ENCODE data around the gene USP7. TPM values are rescaled to one million over a fixed set of nuclear protein-coding genes. Genes with fewer than 3 reads are reported as not detected.

Gene USP7
- total RNA-seq, 4 donors from 2014 or later, result 58.8 to 94.3 (median 82.4) TPM

GRCh38 chr16:8955828-8956227, 7.9 kb downstream of the USP7 start:
- H3K9me3 ChIP-seq, result no peaks in the 10 kb centered on the region
- H3K4me3 ChIP-seq, result no peak overlapping the region
- TF ChIP-seq POLR2AphosphoS5 (IDR thresholded peaks at IDR 0.05) (no peak), CTCF (IDR thresholded peaks at IDR 0.05) (no peak), POLR2A (IDR thresholded peaks at IDR 0.05) (no peak), EP300 (IDR thresholded peaks at IDR 0.05) (no peak)
- 0 to 41% methylated on average over 1 to 2 of the region's 2 CpGs for WGBS, 2 donors (ENCODE audit: low coverage in 1 of 2)
- H3K4me1 ChIP-seq, result peaks cover 22 to 94% (median 63%) of the 10 kb centered on the region in 3 donors
- no peaks in the 10 kb centered on the region for H3K27me3 ChIP-seq
- H3K36me3 ChIP-seq, result no peaks in the 10 kb centered on the region
- ATAC-seq, result no peak
- no peak overlapping the region for H3K27ac ChIP-seq

- H3K4me3 ChIP-seq, result no peak overlapping the region
- no peaks in the 10 kb centered on the region for H3K9me3 ChIP-seq
- H3K36me3 ChIP-seq, result no peaks in the 10 kb centered on the region
- no peak for TF ChIP-seq POLR2AphosphoS5 (IDR thresholded peaks at IDR 0.05)
- no peak for TF ChIP-seq POLR2A (IDR thresholded peaks at IDR 0.05)
- TF ChIP-seq EP300 (IDR thresholded peaks at IDR 0.05), result no peak
- TF ChIP-seq CTCF (IDR thresholded peaks at IDR 0.05), result no peak
- H3K27me3 ChIP-seq, result no peaks in the 10 kb centered on the region
- H3K27ac ChIP-seq, result no peak overlapping the region
- no peak for ATAC-seq
- peaks cover 11 to 94% (median 54%) of the 10 kb centered on the region in 3 donors for H3K4me1 ChIP-seq
- WGBS, 2 donors (ENCODE audit: low coverage in 1 of 2), result 20 to 94% methylated on average over 1 to 3 of the region's 11 CpGs
Measured at GRCh38 chr16:8953064-8953463, 10.6 kb downstream of the USP7 start.

GRCh38 chr16:8952281-8952751, 11.4 kb downstream of the USP7 start:
- no peaks in the 10 kb centered on the region for H3K27me3 ChIP-seq
- WGBS, 2 donors (ENCODE audit: low coverage in 1 of 2), result 80 to 89% methylated on average over 4 of the region's 7 CpGs
- ATAC-seq, result no peak
- H3K9me3 ChIP-seq, result no peaks in the 10 kb centered on the region
- TF ChIP-seq POLR2A (IDR thresholded peaks at IDR 0.05), result no peak
- no peak for TF ChIP-seq POLR2AphosphoS5 (IDR thresholded peaks at IDR 0.05)
- TF ChIP-seq CTCF (IDR thresholded peaks at IDR 0.05), result no peak
- H3K36me3 ChIP-seq, result no peaks in the 10 kb centered on the region
- no peak overlapping the region for H3K4me3 ChIP-seq
- H3K4me1 ChIP-seq, result peaks cover 7 to 94% (median 47%) of the 10 kb centered on the region in 3 donors
- no peak overlapping the region for H3K27ac ChIP-seq

- no peak for ATAC-seq
- H3K4me1 ChIP-seq, result peaks cover under 1 to 94% (median 40%) of the 10 kb centered on the region in 3 donors
- no peaks in the 10 kb centered on the region for H3K27me3 ChIP-seq
- H3K27ac ChIP-seq, result no peak overlapping the region
- no peaks in the 10 kb centered on the region for H3K9me3 ChIP-seq
- H3K36me3 ChIP-seq, result no peaks in the 10 kb centered on the region
- no peak overlapping the region for H3K4me3 ChIP-seq
- TF ChIP-seq CTCF (IDR thresholded peaks at IDR 0.05) (no peak), EP300 (IDR thresholded peaks at IDR 0.05) (no peak), POLR2A (IDR thresholded peaks at IDR 0.05) (no peak), POLR2AphosphoS5 (IDR thresholded peaks at IDR 0.05) (no peak)
- 69 to 73% methylated on average over 7 to 10 of the region's 14 CpGs for WGBS, 2 donors (ENCODE audit: low coverage in 1 of 2)
Measured at GRCh38 chr16:8951447-8952280, 12.0 kb downstream of the USP7 start.

- Histone ChIP-seq H3K4me3 (no peak overlapping the region), H3K9me3 (no peaks in the 10 kb centered on the region), H3K27me3 (no peaks in the 10 kb centered on the region), H3K4me1 (peaks cover 0 to 94% (median 32%) of the 10 kb centered on the region in 3 donors), H3K27ac (no peak overlapping the region), H3K36me3 (no peaks in the 10 kb centered on the region)
- ATAC-seq, result no peak
- TF ChIP-seq EP300 (IDR thresholded peaks at IDR 0.05), result no peak
- TF ChIP-seq POLR2AphosphoS5 (IDR thresholded peaks at IDR 0.05), result no peak
- TF ChIP-seq POLR2A (IDR thresholded peaks at IDR 0.05), result no peak
- no peak for TF ChIP-seq CTCF (IDR thresholded peaks at IDR 0.05)
- WGBS, 2 donors (ENCODE audit: low coverage in 1 of 2), result 53 to 56% methylated on average over 5 to 8 of the region's 11 CpGs
Measured at GRCh38 chr16:8950580-8951077, 13.1 kb downstream of the USP7 start.

All from gastroesophageal sphincter (tissue), 4 donors.